GM23248 (cell line): ENCODE results near the gene CACNA1D. TPM values are rescaled to one million over a fixed set of nuclear protein-coding genes. Genes with fewer than 3 reads are reported as not detected.

ENCODE experiments used
- DNase-seq: peaks from one replicate; pipeline ENCODE4 v3.0.0-alpha.2; 2015
- H2AFZ ChIP-seq: fragments of 200-600 bp; sonication (generic); 2 replicates; pipeline ENCODE4 v1.6.1; 2016; ENCODE audit warnings: antibody characterized with exemption
- H3F3A ChIP-seq: fragments of 200-600 bp; sonication (generic); 2 replicates; pipeline ENCODE4 v1.6.1; 2016; ENCODE audit warnings: mild to moderate bottlenecking, antibody characterized with exemption, mixed run types; ENCODE audit not compliant: insufficient read depth
- H3K27ac ChIP-seq: fragments of 200-600 bp; sonication (generic); 2 replicates; pipeline ENCODE4 v1.5.1; 2016; ENCODE audit warnings: mild to moderate bottlenecking
- H3K27me3 ChIP-seq: fragments of 200-600 bp; sonication (generic); replicated peaks from 2 replicates; pipeline ENCODE4 v1.6.1; 2016; ENCODE audit warnings: mild to moderate bottlenecking; ENCODE audit not compliant: insufficient read depth
- H3K36me3 ChIP-seq: fragments of 200-600 bp; sonication (generic); 2 replicates; pipeline ENCODE4 v1.6.1; 2016; ENCODE audit warnings: low read depth, mild to moderate bottlenecking
- H3K4me1 ChIP-seq: fragments of 200-600 bp; sonication (generic); 2 replicates; pipeline ENCODE4 v1.6.1; 2016; ENCODE audit warnings: mild to moderate bottlenecking; ENCODE audit not compliant: insufficient read depth
- H3K4me2 ChIP-seq: fragments of 200-600 bp; sonication (generic); one replicate; pipeline ENCODE4 v1.6.1; 2016; ENCODE audit warnings: mild to moderate bottlenecking; ENCODE audit not compliant: unreplicated experiment
- H3K4me3 ChIP-seq: fragments of 200-600 bp; sonication (generic); 2 replicates; pipeline ENCODE4 v1.5.1; 2016; ENCODE audit warnings: mild to moderate bottlenecking
- H3K79me2 ChIP-seq: fragments of 200-600 bp; sonication (generic); 2 replicates; pipeline ENCODE4 v1.6.1; 2016; ENCODE audit warnings: mild to moderate bottlenecking; ENCODE audit not compliant: insufficient read depth
- H3K9ac ChIP-seq: fragments of 200-600 bp; sonication (generic); 2 replicates; pipeline ENCODE4 v1.6.1; 2016; ENCODE audit warnings: mild to moderate bottlenecking
- H3K9me2 ChIP-seq: fragments of 200-600 bp; sonication (generic); 2 replicates; pipeline ENCODE4 v1.6.1; 2016; ENCODE audit warnings: mixed run types, mild to moderate bottlenecking, moderate library complexity; ENCODE audit not compliant: insufficient read depth
- H3K9me3 ChIP-seq: fragments of 200-600 bp; sonication (generic); one replicate; pipeline ENCODE4 v1.6.1; 2017; ENCODE audit warnings: low read depth
- H4K20me1 ChIP-seq: fragments of 200-600 bp; sonication (generic); 2 replicates; pipeline ENCODE4 v1.6.0; 2016; ENCODE audit not compliant: insufficient read depth
- EZH2 ChIP-seq: fragments of 200-600 bp; sonication (generic); IDR thresholded peaks from 2 replicates; pipeline ENCODE4 v1.6.1; 2018; ENCODE audit warnings: antibody characterized with exemption, mild to moderate bottlenecking; ENCODE audit not compliant: insufficient read depth, poor library complexity, severe bottlenecking
- EZH2phosphoT487 ChIP-seq: fragments of 200-600 bp; sonication (generic); IDR thresholded peaks from 2 replicates; pipeline ENCODE4 v1.6.1; 2018; ENCODE audit warnings: antibody characterized with exemption, moderate library complexity, mild to moderate bottlenecking, low read depth; ENCODE audit not compliant: insufficient read depth
- WGBS, 2 experiments: methylation state at CpG; one replicate each; pipeline ENCODE4 v1.1.6; 2015 to 2017; ENCODE audit warnings: low lambda C conversion rate in 2 of 2, low coverage in 1 of 2; ENCODE audit errors: missing lambda C conversion rate in 2 of 2; 5-methylcytosine and 5-hydroxymethylcytosine counted together
- in situ Hi-C: fragments of 300-500 bp; cut with MboI; formaldehyde crosslinking; loops from 2 replicates; pipeline ENCODE4 v1.15.0; 2020
- polyA plus RNA-seq: library from polyadenylated mRNA; unstranded; fragments of >200 nt; fragmentation: Nextera tagmentation; extraction: Ambion mirVana; gene quantifications from 2 replicates; pipeline ENCODE4 v1.2.1, GENCODE V29; 2016
- small RNA-seq: library from RNA; depleted of rRNA; stranded (forward); fragments of <200 nt; gene quantifications from one replicate; pipeline ENCODE3, GENCODE V24; 2014; ENCODE audit warnings: low read depth, low replicate concordance
- total RNA-seq: library from RNA; depleted of rRNA; stranded (reverse); fragments of >200 nt; shearing (Covaris generic); gene quantifications from 2 replicates; pipeline ENCODE4 v1.2.3, GENCODE V29; 2014; rRNA removed

Gene CACNA1D
- total and polyA plus RNA-seq, 2 experiments from 2014 or later = not detected

DNA sequence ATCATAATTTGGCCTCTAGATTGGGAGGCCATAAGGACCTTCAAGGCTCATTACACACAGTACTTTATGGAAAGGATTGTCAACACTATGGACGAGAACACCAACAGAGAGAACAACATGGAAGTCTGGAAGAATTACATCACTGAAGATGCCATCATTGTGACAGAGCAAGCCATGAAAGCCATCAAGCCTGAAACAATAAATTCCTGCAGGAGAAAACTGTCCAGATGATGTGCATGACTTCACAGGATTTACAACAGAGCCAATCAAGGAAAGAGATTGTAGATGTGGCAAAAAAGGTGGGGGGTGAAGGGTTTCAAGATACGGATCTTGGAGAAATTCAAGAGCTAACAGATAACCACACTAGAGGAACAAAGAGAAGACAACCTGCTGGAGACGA is 367.8 kb downstream of the CACNA1D start:
- Histone ChIP-seq H3K4me1 (no peaks in the 10 kb centered on the region), H3K27ac (no peak overlapping the region), H3F3A (no peaks in the 10 kb centered on the region), H3K4me2 (no peak overlapping the region), H3K36me3 (peaks cover 30% of the 10 kb centered on the region; the same call in 1 of the 2 replicates), H3K9ac (no peak overlapping the region), H3K4me3 (no peak overlapping the region), H2AFZ (no peak overlapping the region), H3K9me2 (no peaks in the 10 kb centered on the region), H3K79me2 (no peaks in the 10 kb centered on the region), H4K20me1 (no peaks in the 10 kb centered on the region), H3K27me3 (no peaks in the 10 kb centered on the region), H3K9me3 (no peaks in the 10 kb centered on the region)
- in situ Hi-C loops = no loop called here
- WGBS, 2 experiments = 90% methylated on average over 3 of the region's 3 CpGs
- TF ChIP-seq EZH2 = no peak
- TF ChIP-seq EZH2phosphoT487 = no peak
- DNase-seq = no peak

DNA sequence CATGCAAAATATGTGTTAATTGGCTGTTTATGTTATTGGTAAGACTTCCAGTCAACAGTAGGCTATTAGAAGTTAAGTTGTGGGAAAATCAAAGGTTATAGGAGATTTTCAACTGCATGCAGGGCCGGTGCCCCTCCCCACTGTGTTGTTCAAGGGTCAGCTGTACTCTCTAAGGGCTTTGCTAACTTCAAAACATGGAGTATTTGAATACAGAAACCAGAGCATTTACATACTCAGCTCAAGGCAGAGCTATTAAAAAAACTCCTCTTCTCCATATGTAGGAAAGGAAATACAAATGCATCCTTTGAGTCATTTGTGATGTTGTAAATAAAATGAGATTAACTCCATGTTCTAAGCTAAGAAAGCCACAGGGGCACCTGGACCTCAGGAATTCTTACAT is 368.7 kb downstream of the CACNA1D start:
- H3K9me2 ChIP-seq = no peaks in the 10 kb centered on the region
- no peaks in the 10 kb centered on the region for H4K20me1 ChIP-seq
- H3K36me3 ChIP-seq = peaks cover 34% of the 10 kb centered on the region; the same call in 1 of the 2 replicates
- TF ChIP-seq EZH2 (no peak), EZH2phosphoT487 (no peak)
- no peaks in the 10 kb centered on the region for H3K9me3 ChIP-seq
- H3K79me2 ChIP-seq = no peaks in the 10 kb centered on the region
- H2AFZ ChIP-seq = no peak overlapping the region
- in situ Hi-C loops = no loop called here
- H3K27ac ChIP-seq = no peak overlapping the region
- no peak overlapping the region for H3K9ac ChIP-seq
- no peak overlapping the region for H3K4me2 ChIP-seq
- no peak for DNase-seq
- H3K4me1 ChIP-seq = no peaks in the 10 kb centered on the region
- H3F3A ChIP-seq = no peaks in the 10 kb centered on the region
- WGBS, 2 experiments = 90 to 100% methylated on average over 1 of the region's 1 CpG
- no peak overlapping the region for H3K4me3 ChIP-seq
- no peaks in the 10 kb centered on the region for H3K27me3 ChIP-seq

Small RNAs within 50 kb of the gene (small RNA-seq; reads per million reads assigned to genes)
- gene AC012467.1 = not detected
- 38.4 reads per million, percentile 92 among the genes with 10 or more reads in this experiment for gene RF00154

Other genes starting within 250 kb of the CACNA1D start
- gene TKT, start 238.6 kb upstream of the CACNA1D start, total RNA-seq = 239 and 256 TPM in 2 replicates
- gene TKT, start 238.6 kb upstream of the CACNA1D start, polyA plus RNA-seq = 129 and 134 TPM in 2 replicates
- 10.6 and 13.1 TPM in 2 replicates for gene DCP1A, start 147.1 kb upstream of the CACNA1D start, total RNA-seq
- gene DCP1A, start 147.1 kb upstream of the CACNA1D start, polyA plus RNA-seq = 27.2 and 30.2 TPM in 2 replicates